Esophagus squamous epithelium (tissue), 5 donors: Measurements from ENCODE around the gene WSCD1. TPM values are rescaled to one million over a fixed set of nuclear protein-coding genes. Genes with fewer than 3 reads are reported as not detected.

Source experiments
- DNase-seq: peaks from one replicate; lab custom pipeline; 2025; lab: John Stamatoyannopoulos, UW
- H3K27ac ChIP-seq, 4 donors: fragments of 200-600 bp; sonication (generic); one replicate each; pipeline ENCODE4 v1.5.1; 2016 to 2019; ENCODE audit warnings: mild to moderate bottlenecking in 1 of 4
- H3K27me3 ChIP-seq, 4 donors: fragments of 200-600 bp; sonication (generic); 1 replicate in 3 of 4; 2 replicates in 1 of 4; pipeline versions ENCODE4 v1.5.1 to v1.6.0; 2017 to 2021; ENCODE audit warnings: antibody characterized with exemption in 1 of 4
- H3K36me3 ChIP-seq, 3 donors: fragments of 200-600 bp; sonication (generic); one replicate each; pipeline ENCODE4 v1.5.1; 2016 to 2019
- H3K4me1 ChIP-seq, 3 donors: fragments of 200-600 bp; sonication (generic); one replicate each; pipeline ENCODE4 v1.5.1; 2017 to 2019
- H3K4me3 ChIP-seq, 4 donors: fragments of 200-600 bp; sonication (generic); 1 replicate in 3 of 4; 2 replicates in 1 of 4; pipeline ENCODE4 v1.5.1; 2016 to 2019; ENCODE audit warnings: mild to moderate bottlenecking in 2 of 4, moderate library complexity in 1 of 4
- H3K9me3 ChIP-seq, 3 donors: fragments of 200-600 bp; sonication (generic); one replicate each; pipeline ENCODE4 v1.5.1; 2016 to 2019
- CTCF ChIP-seq, 6 experiments: fragments of 450-650 bp in 4 of 6; fragments of 200-600 bp in 2 of 6; sonication (generic) in 2 of 6; IDR thresholded peaks; one replicate each; pipeline ENCODE4 v1.5.1; 2016 to 2019; ENCODE audit warnings: antibody characterized with exemption in 6 of 6, mild to moderate bottlenecking in 4 of 6, moderate library complexity in 4 of 6
- POLR2A ChIP-seq, 4 donors: fragments of 450-650 bp; IDR thresholded peaks; one replicate each; pipeline ENCODE4 v1.6.1; 2017; ENCODE audit warnings: antibody characterized with exemption in 4 of 4, mild to moderate bottlenecking in 4 of 4, moderate library complexity in 3 of 4
- WGBS, 2 donors: methylation state at CpG; one replicate each; pipeline ENCODE4 v1.1.5; 2018; 5-methylcytosine and 5-hydroxymethylcytosine counted together
- intact Hi-C: fragments of 100-400 bp; cut with DNase I; formaldehyde crosslinking; loops from one replicate; pipeline ENCODE4 v1.15.0; 2022
- total RNA-seq, 4 donors: library from RNA; depleted of rRNA; stranded (reverse); fragments of >200 nt; gene quantifications; one replicate each; pipeline ENCODE4 v1.1.0, GENCODE V29; 2016
- donor health status: DM: yes; HTN: yes; CAD: no.

The WSCD1 gene
- total RNA-seq, 4 donors from 2014 or later, result 0.22 to 1.6 (median 1.5) TPM; not detected in 1

GRCh38 chr17:6086603-6087400 lies 16.6 kb downstream of the WSCD1 start:
- peaks cover 0 to 10% (median 0%) of the 10 kb centered on the region in 4 donors for H3K27me3 ChIP-seq
- intact Hi-C loops, result no loop called here
- WGBS, 2 donors, result 82 to 94% methylated on average over 12 of the region's 28 CpGs
- no peak overlapping the region for H3K27ac ChIP-seq
- H3K4me1 ChIP-seq, result no peaks in the 10 kb centered on the region
- TF ChIP-seq POLR2A (IDR thresholded peaks at IDR 0.05), result no peak
- TF ChIP-seq CTCF (IDR thresholded peaks at IDR 0.05), result no peak
- DNase-seq, result no peak
- no peak overlapping the region for H3K4me3 ChIP-seq
- H3K9me3 ChIP-seq, result no peaks in the 10 kb centered on the region
- no peaks in the 10 kb centered on the region for H3K36me3 ChIP-seq

DNA sequence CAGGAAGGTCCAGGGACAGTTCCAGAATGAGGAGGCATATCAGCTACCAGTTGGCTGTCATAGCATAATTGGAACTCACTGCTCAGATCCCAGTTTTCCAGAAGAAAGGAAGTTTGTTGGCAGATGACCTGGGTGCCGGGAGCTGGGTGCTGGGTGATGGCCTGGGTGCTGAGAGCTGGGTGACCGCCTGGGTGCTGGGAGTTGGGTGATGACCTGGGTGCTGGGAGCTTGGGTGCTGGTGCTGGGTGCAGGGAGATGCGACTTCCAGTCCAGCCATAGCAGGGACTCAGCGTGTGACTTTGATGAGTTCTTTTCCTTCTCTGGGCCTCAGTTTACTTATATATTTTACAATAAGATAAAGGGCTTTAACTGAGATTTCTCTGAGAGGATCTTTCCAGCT lies 18.0 kb downstream of the WSCD1 start:
- H3K36me3 ChIP-seq, result no peaks in the 10 kb centered on the region
- intact Hi-C loops, result no loop called here
- no peak overlapping the region for H3K4me3 ChIP-seq
- peaks cover 0 to 4% (median 0%) of the 10 kb centered on the region in 4 donors for H3K27me3 ChIP-seq
- DNase-seq, result no peak
- TF ChIP-seq POLR2A (IDR thresholded peaks at IDR 0.05), result no peak
- no peak for TF ChIP-seq CTCF (IDR thresholded peaks at IDR 0.05)
- H3K27ac ChIP-seq, result no peak overlapping the region
- no peaks in the 10 kb centered on the region for H3K4me1 ChIP-seq
- WGBS, 2 donors, result 92 to 94% methylated on average over 2 to 3 of the region's 4 CpGs
- H3K9me3 ChIP-seq, result no peaks in the 10 kb centered on the region

- WGBS, 2 donors, result 85 to 92% methylated on average over 6 to 11 of the region's 20 CpGs
- Histone ChIP-seq H3K27me3 (peaks cover 0 to 7% (median 0%) of the 10 kb centered on the region in 4 donors), H3K27ac (no peak overlapping the region), H3K9me3 (no peaks in the 10 kb centered on the region), H3K4me1 (no peaks in the 10 kb centered on the region), H3K36me3 (no peaks in the 10 kb centered on the region), H3K4me3 (no peak overlapping the region)
- TF ChIP-seq POLR2A (IDR thresholded peaks at IDR 0.05), result no peak
- no peak for DNase-seq
- intact Hi-C loops, result no loop called here
Observed at GRCh38 chr17:6090253-6090652, 20.1 kb downstream of the WSCD1 start.

- peaks cover 0 to 7% (median 0%) of the 10 kb centered on the region in 4 donors for H3K27me3 ChIP-seq
- no peak overlapping the region for H3K27ac ChIP-seq
- no peak for TF ChIP-seq POLR2A (IDR thresholded peaks at IDR 0.05)
- TF ChIP-seq CTCF (IDR thresholded peaks at IDR 0.05), result no peak
- no peak for DNase-seq
- 76 to 83% methylated on average over 8 to 14 of the region's 14 CpGs for WGBS, 2 donors
- H3K9me3 ChIP-seq, result no peaks in the 10 kb centered on the region
- H3K36me3 ChIP-seq, result no peaks in the 10 kb centered on the region
- no peaks in the 10 kb centered on the region for H3K4me1 ChIP-seq
- no peak overlapping the region for H3K4me3 ChIP-seq
- intact Hi-C loops, result no loop called here
Observed at GRCh38 chr17:6092182-6092902, 22.2 kb downstream of the WSCD1 start.

DNA sequence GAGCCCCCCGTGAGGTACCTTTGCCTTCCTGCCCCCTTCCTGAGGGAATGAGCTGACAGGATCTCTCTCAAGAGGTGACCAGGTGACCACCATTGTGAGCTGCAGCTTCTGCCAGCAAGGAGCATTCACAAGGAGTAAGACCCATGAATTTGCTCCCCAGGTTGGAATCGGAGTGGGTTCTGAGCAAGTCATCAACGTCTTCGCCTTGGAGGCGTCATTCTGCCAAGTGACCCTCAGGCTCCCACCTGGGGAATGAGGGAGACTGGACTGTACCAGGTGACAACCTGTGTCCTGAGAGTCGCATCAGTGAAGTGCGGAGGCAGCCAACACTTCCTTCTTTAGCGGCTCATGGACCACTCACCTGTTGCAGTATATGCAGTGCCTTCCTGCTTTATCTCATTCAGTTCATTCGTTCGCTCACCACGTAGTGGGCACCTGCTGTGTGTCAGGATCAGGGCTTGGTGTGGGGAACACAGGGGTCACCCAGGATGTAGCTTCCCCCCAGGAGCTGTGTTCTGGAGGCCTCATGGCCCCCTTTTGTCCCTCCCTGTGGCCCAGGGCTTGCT lies 22.8 kb downstream of the WSCD1 start:
- intact Hi-C loops, result no loop called here
- H3K4me1 ChIP-seq, result no peaks in the 10 kb centered on the region
- peaks cover 0 to 7% (median 0%) of the 10 kb centered on the region in 4 donors for H3K27me3 ChIP-seq
- H3K36me3 ChIP-seq, result no peaks in the 10 kb centered on the region
- no peak overlapping the region for H3K4me3 ChIP-seq
- whole genome bisulfite sequencing, 2 donors, result 93% methylated on average over 10 of the region's 11 CpGs
- no peaks in the 10 kb centered on the region for H3K9me3 ChIP-seq
- H3K27ac ChIP-seq, result no peak overlapping the region
- no peak for DNase-seq
- TF ChIP-seq CTCF (IDR thresholded peaks at IDR 0.05), result no peak
- TF ChIP-seq POLR2A (IDR thresholded peaks at IDR 0.05), result no peak
